ENCODE data around the gene LZTS3. TPM values are rescaled to one million over a fixed set of nuclear protein-coding genes. Genes with fewer than 3 reads are reported as not detected.

LZTS3 gene
- total and polyA plus RNA-seq, 2 of the 13 experiments (the other 11 are each of a cell fraction or from before 2014, with no cell fraction given): 10.1 to 31.3 TPM

DNA sequence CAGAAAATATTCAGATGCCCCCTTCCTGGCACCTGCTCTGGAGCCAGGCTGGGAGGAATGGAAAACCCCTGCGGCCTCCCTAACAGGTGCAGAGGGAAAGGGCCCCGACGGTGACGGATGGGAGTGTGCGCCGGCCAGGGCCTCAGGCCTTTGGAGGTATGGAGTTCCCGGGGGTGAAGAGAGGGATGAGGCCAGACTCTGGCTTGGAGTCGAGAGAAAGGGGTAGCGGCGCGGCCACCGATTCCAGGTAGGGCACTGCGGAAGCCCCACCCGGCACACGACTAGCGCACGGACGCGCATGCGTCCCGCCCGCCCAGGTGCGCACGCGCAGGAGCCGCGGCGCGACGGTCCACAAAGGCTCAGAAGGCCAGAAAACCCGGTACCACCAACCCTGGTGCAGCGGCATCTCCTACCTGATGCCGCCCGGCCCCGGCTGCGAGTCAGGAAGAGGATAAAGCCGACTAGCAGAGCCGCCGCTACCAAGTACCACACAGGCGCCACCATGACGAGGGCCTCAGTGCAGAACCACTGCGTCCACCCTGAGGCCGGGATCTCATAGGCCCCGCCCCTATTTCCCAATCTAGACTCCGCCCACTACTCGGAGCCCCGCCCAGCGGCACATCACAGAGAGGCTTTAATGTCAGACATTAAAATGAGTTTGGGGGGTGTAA is 30.9 kb upstream of the LZTS3 start, which contains the start of gene DDRGK1 (continued):
- TF ChIP-seq ELK4 (CRISPR knock-in tag; IDR thresholded peaks at IDR 0.05; ENCODE audit: borderline replicate concordance) (0 out of 2 replicates have a peak, but pooled peaks have one; percentile 15), KLF9 (CRISPR knock-in tag; IDR thresholded peaks at IDR 0.05; ENCODE audit: low read depth) (0 out of 2 replicates have a peak, but pooled peaks have one; percentile 3), SRSF4 (IDR thresholded peaks at IDR 0.05; ENCODE audit: low read depth, low read length, poor library complexity, severe bottlenecking) (peak; percentile 65), SOX13 (IDR thresholded peaks at IDR 0.05) (peak; percentile 45; the same call in 1 of the 2 replicates), SOX13 (CRISPR knock-in tag; conservative IDR thresholded peaks at IDR 0.05 in 1 of 2, IDR thresholded peaks at IDR 0.05 in 1 of 2) (no peak; a peak in 1 of 4 replicates), CBX1 (IDR thresholded peaks at IDR 0.05; ENCODE audit: low read depth) (peak; percentile 79), TOPORS (CRISPR knock-in tag; IDR thresholded peaks at IDR 0.05) (peak; percentile 99), ZNF296 (CRISPR knock-in tag; conservative IDR thresholded peaks at IDR 0.05) (peak; percentile 62; the same call in 1 of the 2 replicates), BATF2 (CRISPR knock-in tag; IDR thresholded peaks at IDR 0.05) (0 out of 2 replicates have a peak, but pooled peaks have one; percentile 13), ZNF138 (CRISPR knock-in tag; IDR thresholded peaks at IDR 0.05; ENCODE audit: low read depth) (peak; percentile 92; the same call in 1 of the 2 replicates), MATR3 (CRISPR knock-in tag; IDR thresholded peaks at IDR 0.05) (no peak), TRIM24 (CRISPR knock-in tag; IDR thresholded peaks at IDR 0.05) (no peak), AFF4 (CRISPR knock-in tag; IDR thresholded peaks at IDR 0.05) (peak; percentile 57; the same call in 1 of the 2 replicates), MLLT10 (CRISPR knock-in tag; IDR thresholded peaks at IDR 0.05) (0 out of 2 replicates have a peak, but pooled peaks have one; percentile 40), SP1 (IDR thresholded peaks at IDR 0.05) (no peak), SP1 (CRISPR knock-in tag; IDR thresholded peaks at IDR 0.05) (peak; percentile 99), ZNF777 (CRISPR knock-in tag; IDR thresholded peaks at IDR 0.05) (peak; percentile 84), ZNF747 (CRISPR knock-in tag; IDR thresholded peaks at IDR 0.05; ENCODE audit: borderline replicate concordance) (peak; percentile 93), SMARCC2 (IDR thresholded peaks at IDR 0.05) (peak; percentile 50; the same call in 1 of the 2 replicates), ATAD3A (CRISPR knock-in tag; IDR thresholded peaks at IDR 0.05) (no peak), ZBTB8A (CRISPR knock-in tag; IDR thresholded peaks at IDR 0.05; ENCODE audit: borderline replicate concordance, low read depth) (peak; percentile 53; the same call in 1 of the 2 replicates), ETV5 (CRISPR knock-in tag; IDR thresholded peaks at IDR 0.05; ENCODE audit: borderline replicate concordance) (peak; percentile 41), JARID2 (CRISPR knock-in tag; IDR thresholded peaks at IDR 0.05; ENCODE audit: insufficient replicate concordance) (peak; percentile 75)
- TF ChIP-seq, protein P1, sequence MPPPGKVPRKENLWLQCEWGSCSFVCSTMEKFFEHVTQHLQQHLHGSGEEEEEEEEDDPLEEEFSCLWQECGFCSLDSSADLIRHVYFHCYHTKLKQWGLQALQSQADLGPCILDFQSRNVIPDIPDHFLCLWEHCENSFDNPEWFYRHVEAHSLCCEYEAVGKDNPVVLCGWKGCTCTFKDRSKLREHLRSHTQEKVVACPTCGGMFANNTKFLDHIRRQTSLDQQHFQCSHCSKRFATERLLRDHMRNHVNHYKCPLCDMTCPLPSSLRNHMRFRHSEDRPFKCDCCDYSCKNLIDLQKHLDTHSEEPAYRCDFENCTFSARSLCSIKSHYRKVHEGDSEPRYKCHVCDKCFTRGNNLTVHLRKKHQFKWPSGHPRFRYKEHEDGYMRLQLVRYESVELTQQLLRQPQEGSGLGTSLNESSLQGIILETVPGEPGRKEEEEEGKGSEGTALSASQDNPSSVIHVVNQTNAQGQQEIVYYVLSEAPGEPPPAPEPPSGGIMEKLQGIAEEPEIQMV (CRISPR knock-in tag; IDR thresholded peaks at IDR 0.05; ENCODE audit: low read depth): peak; percentile 95
